HG03442 (cell line): ENCODE measurements around the gene GUSB.
"Not testable (repeated sequence)": the region's sequence is repeated elsewhere in the genome, so short reads cannot be mapped to it uniquely, and the experiment has no call there.

Experiments used
- ATAC-seq: cut with Tn5 transposase; IDR thresholded peaks from one replicate; pipeline ENCODE4 v1.9.1; 2021; ENCODE audit warnings: mild to moderate bottlenecking, moderate library complexity; ENCODE audit not compliant: unreplicated experiment

The GUSB gene

GRCh38 chr7:65981965-65982792 is at the start of gene GUSB:
GUSB (minus strand) TSS chr7:65982213; CDS start chr7:65982183, 30 bp downstream.
- peak; percentile 75 for ATAC-seq

GRCh38 chr7:66028342-66028741 is 46.3 kb upstream of the GUSB start:
- ATAC-seq, result not testable (repeated sequence)

DNA sequence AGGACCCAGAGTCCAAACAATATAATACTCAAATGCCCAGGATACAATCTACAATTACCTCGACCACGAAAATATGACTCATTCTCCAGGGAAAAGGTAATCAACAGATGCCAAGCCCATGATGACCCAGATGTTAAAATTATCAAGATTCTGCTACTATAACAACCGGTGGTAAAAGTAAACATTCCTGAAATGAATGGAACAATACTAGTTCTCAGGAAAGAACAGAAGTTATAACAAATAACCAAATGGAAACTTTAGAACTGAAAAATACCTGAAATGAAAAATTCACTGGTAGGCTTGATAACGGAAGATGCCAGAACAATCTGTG is 34.1 kb upstream of the GUSB start:
- no peak for ATAC-seq

DNA sequence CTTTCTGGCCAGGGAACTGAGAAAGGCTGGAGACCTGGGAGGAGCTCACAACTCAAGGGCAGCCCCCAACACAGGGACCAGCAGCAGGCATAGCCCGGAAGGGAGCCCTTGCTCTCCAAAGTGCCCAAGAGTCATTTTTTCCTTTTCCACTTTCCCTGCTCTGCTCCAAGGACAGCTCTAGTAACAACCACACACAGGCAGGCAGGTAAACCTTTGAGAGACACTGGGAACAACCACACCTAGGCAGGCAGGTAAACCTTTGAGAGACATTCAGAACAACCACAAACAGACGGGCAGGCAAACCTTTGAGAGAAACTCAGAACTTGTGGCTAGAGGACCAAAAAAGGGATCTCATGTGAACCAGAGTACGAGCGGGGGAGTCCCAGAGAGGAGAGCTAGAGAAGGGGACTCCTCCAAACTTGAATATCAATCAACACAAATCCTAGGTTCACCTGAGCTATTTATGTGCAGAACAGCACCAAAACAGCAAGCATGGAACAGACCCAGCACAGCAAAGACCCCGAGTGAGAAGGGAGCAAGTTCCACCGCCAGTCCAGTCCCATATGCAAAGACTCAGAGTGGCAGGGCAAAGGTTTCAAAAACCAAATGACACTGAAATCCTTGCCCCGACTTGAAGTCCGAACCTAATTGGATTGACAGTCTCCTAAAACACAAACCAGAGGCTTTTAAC is 33.6 kb upstream of the GUSB start:
- no peak for ATAC-seq

DNA sequence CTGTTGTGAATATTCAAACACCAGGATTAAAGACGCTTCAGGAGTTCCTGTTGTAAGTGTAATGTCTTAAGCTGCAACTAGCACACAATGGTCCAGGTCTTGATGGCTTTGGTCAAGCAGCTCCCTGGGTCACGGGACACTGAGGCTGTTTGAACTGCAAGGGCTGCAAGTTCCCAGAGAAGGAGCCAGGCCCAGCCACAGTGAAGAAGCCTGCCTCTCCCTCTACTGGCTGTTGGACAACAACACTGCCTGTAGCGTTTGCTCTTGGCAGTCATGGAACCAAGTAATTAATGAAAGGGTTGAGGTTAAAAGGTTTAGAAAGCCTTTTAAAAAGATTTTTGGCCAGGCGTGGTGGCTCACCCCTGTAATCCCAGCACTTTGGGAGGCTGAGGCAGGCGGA is 31.9 kb upstream of the GUSB start:
- no peak for ATAC-seq

GRCh38 chr7:66007232-66007631 is 25.2 kb upstream of the GUSB start:
- no peak for ATAC-seq

DNA sequence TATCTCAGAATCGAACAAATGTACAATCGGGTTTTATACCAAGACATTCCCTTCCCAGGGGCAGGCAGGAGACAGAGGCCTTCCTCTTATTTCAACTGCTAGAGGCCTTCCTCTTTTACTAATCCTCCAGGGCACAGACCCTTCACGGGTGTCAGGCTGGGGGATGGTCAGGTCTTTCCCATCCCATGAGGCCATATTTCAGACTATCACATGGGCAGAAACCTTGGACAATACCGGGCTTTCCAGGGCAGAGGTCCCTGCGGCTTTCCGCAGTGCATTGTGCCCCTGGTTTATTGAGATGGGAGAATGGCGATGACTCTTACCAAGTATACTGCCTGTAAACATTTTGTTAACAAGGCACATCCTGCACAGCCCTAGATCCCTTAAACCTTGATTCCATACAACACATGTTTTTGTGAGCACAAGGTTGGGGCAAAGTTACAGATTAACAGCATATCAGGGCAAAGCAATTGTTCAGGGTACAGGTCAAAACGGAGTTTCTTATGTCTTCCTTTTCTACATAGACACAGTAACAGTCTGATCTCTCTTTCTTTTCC is 23.2 kb upstream of the GUSB start:
- not testable (repeated sequence) for ATAC-seq

DNA sequence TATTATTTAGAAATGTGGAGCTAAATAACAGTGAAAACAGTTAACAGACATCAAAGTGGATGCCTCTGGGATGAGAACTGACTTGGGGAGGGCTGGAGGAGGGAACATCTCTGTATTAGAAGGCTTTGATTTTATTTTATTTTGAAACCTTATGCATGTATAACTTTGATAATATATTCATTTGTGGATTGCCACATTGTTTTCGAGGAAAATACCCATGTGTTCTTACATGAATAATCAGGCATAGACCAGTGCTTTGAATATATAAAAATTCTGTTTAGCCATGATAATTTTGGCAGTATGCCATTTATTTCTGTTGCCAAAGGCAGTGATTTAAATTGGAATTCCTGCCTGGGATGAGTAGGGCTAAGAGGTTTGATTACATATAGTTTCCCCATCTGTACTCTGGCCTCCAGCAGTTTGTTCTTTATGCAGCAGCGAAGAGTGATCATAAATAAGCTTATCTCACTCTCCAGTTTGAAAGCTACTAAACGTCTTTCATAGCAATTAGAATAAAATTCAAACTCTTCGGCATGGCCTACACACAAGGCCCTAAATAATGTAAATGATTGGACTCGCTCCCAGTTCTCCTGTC is 18.9 kb upstream of the GUSB start:
- ATAC-seq, result not testable (repeated sequence)

DNA sequence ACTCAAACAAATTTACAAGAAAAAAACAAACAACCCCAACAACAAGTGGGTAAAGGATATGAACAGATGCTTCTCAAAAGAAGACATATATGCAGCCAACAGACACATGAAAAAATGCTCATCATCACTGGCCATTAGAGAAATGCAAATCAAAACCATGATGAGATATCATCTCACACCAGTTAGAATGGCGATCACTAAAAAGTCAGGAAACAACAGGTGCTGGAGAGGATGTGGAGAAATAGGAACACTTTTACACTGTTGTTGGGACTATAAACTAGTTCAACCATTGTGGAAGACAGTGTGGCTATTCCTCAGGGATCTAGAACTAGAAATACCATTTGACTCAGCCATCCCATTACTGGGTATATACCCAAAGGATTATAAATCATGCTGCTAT is 13.0 kb upstream of the GUSB start:
- ATAC-seq, result not testable (repeated sequence)

DNA sequence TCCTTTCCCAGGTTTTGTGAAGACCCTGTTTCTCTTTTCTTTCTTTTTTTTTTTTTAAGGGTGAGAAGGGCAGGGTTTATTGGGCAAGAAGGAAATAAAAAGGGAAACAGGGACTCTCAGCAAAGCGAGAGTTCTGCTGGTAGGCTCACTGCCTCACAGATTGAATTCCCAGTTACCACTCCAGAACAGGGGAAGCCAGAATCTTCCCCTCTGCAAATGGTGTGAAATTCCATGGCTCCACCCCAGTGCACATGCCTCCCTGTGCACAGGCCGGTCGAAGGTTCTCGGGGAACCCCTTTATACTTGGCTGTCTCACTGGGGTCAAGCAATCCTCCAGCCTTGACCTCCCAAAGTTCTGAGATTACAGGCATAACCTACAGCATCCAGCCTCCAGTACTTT is 10.5 kb upstream of the GUSB start:
- ATAC-seq, result no peak

DNA sequence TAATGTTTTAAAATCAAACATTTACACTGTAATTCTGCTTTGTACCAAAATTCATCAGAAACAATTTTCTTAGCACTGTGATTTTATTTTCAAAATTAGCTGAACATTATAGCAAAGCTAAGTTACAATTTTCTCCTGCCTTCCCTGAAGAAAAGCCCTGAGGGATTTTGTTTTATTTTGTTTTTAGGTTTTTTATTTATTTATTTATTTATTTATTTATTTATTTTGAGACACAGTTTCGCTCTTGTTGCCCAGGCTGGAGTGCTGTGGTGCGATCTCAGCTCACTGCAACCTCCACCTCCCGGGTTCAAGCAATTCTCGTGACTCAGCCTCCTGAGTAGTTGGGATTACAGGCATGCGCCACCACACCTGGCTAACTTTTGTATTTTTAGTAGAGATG is 9.8 kb upstream of the GUSB start:
- not testable (repeated sequence) for ATAC-seq

DNA sequence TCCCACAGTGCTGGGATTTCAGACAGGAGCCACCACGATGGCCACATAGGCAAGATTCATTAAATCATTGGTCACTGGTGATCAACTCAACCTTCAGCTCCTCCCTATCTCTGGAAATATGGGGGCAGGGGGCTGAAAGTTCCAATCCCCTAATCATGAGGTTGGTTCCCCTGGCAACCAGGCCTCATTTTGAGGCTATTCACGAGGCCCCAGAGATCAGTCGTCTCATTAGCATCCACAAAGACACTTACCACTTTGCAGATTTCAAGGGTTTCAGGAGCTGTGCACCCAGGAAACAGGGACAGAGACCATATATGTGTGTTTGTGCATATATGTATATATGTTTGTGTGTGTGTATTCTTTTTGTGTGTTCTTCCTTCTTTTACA is 7.7 kb upstream of the GUSB start:
- ATAC-seq, result no peak

DNA sequence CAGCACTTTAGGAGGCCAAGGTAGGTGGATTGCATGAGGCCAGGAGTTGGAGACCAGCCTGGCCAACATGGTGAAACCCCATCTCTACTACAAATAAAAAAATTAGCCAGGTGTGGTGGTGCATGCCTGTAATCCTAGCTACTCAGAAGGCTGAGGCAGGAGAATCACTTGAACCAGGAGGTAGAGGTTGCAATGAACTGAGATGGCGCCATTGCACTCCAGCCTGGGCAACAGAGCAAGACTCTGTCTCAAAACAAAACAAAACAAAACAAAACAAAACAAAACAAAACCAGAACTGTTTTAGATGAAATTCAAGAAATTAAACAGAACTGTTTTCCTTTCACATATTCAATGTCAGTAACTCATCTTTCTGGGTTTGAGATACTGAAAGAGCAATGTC is 6.5 kb upstream of the GUSB start:
- not testable (repeated sequence) for ATAC-seq

GRCh38 chr7:65988084-65988483 is 6.1 kb upstream of the GUSB start:
- ATAC-seq, result no peak

DNA sequence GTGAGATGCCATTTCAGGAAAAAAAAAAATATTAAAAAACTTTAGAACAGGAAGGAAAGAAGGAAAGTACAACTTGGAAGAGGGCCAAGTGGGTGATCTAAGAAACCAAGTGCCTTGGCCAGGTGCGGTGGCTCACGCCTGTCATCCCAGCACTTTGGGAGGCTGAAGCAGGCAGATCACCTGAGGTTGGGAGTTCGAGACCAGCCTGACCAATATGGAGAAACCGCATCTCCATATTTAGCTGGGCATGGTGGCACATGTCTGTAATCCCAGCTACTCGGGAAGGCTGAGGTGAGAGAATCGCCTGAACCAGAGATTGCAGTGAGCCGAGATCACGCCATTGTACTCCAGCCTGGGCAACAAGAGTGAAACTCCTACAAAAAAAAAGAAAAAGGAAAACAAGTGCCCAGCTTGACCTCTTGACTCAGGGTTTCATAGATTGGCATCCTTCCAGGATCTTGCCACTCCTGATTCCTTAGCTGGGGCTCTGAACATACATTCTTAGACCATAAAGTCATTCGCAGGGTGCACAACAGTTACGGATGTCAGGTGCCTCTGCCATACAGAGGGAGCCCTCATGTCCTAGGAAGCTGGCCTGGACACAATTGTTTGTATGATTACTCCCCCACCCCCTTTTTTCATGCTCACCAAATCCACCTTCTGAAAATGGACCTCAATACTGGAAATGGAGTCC is 2.1 kb upstream of the GUSB start:
- no peak for ATAC-seq

GRCh38 chr7:65980478-65981250 is 1.3 kb downstream of the GUSB start:
- ATAC-seq, result peak; percentile 77

- no peak for ATAC-seq
These were observed 2.2 kb downstream of the GUSB start for GRCh38 chr7:65979583-65980477.

GRCh38 chr7:65978891-65979582 is 3.0 kb downstream of the GUSB start:
- no peak for ATAC-seq
